ENCODE data around the gene RAPGEF4.

Gene RAPGEF4

GRCh38 chr2:172735582-172736423, at the start of gene RAPGEF4:
Gene RAPGEF4 (plus strand): TSS chr2:172735845. CDS start chr2:172735984, 139 bp downstream.
- H3K9me3 Mint-ChIP-seq, result no peaks in the 10 kb centered on the region
- H3K4me1 Mint-ChIP-seq, result peaks cover 15% of the 10 kb centered on the region
- peaks cover 64% of the 10 kb centered on the region for H3K27me3 Mint-ChIP-seq
- peak; percentile 13 to 14 for DNase-seq
- ATAC-seq, result peak; percentile 73
- H3K27ac Mint-ChIP-seq, result no peak within 1 kb of the TSS
- peak within 1 kb of the TSS; percentile 62 to 65 for H3K4me3 Mint-ChIP-seq

GRCh38 chr2:172693037-172693436, 42.6 kb upstream of the RAPGEF4 start:
- H3K27me3 Mint-ChIP-seq, result no peaks in the 10 kb centered on the region
- peaks cover 33% of the 10 kb centered on the region for H3K4me1 Mint-ChIP-seq
- peak overlapping the region in 1 of 2 donors; percentile 77 for H3K27ac Mint-ChIP-seq
- ATAC-seq (peak; percentile 92), DNase-seq (peak; percentile 28 to 50)
- H3K9me3 Mint-ChIP-seq, result peaks cover 4 to 8% of the 10 kb centered on the region in 2 donors
- H3K4me3 Mint-ChIP-seq, result peak overlapping the region in 1 of 2 donors; percentile 49

GRCh38 chr2:172693529-172694455, 41.9 kb upstream of the RAPGEF4 start:
- peaks cover under 1 to 4% of the 10 kb centered on the region in 2 donors for H3K9me3 Mint-ChIP-seq
- peak overlapping the region; percentile 49 for H3K4me3 Mint-ChIP-seq
- H3K27ac Mint-ChIP-seq, result peak overlapping the region; percentile 27 to 82
- H3K4me1 Mint-ChIP-seq, result peaks cover 41% of the 10 kb centered on the region
- H3K27me3 Mint-ChIP-seq, result no peaks in the 10 kb centered on the region
- no peak for DNase-seq
- ATAC-seq, result peak; percentile 2

GRCh38 chr2:172697296-172697695, 38.3 kb upstream of the RAPGEF4 start:
- Mint-ChIP-seq H3K27ac (no peak overlapping the region), H3K4me3 (no peak overlapping the region), H3K9me3 (no peaks in the 10 kb centered on the region), H3K27me3 (no peaks in the 10 kb centered on the region), H3K4me1 (peaks cover 33% of the 10 kb centered on the region)
- ATAC-seq, result no peak
- no peak for DNase-seq

- peaks cover 24% of the 10 kb centered on the region for H3K4me1 Mint-ChIP-seq
- peak; percentile 28 to 30 for DNase-seq
- peak overlapping the region in 1 of 2 donors; percentile 11 for H3K27ac Mint-ChIP-seq
- peak; percentile 96 for ATAC-seq
- H3K27me3 Mint-ChIP-seq, result no peaks in the 10 kb centered on the region
- peak overlapping the region; percentile 4 to 13 for H3K4me3 Mint-ChIP-seq
- no peaks in the 10 kb centered on the region for H3K9me3 Mint-ChIP-seq
These were observed 37.4 kb upstream of the RAPGEF4 start for GRCh38 chr2:172698041-172698863.

GRCh38 chr2:172701250-172701649, 34.4 kb upstream of the RAPGEF4 start:
- DNase-seq, result no peak
- no peak overlapping the region for H3K27ac Mint-ChIP-seq
- H3K4me1 Mint-ChIP-seq, result peaks cover 21% of the 10 kb centered on the region
- no peaks in the 10 kb centered on the region for H3K27me3 Mint-ChIP-seq
- H3K4me3 Mint-ChIP-seq, result no peak overlapping the region
- ATAC-seq, result no peak
- no peaks in the 10 kb centered on the region for H3K9me3 Mint-ChIP-seq

GRCh38 chr2:172702451-172702850, 33.2 kb upstream of the RAPGEF4 start:
- no peak for ATAC-seq
- Mint-ChIP-seq H3K27ac (no peak overlapping the region), H3K27me3 (no peaks in the 10 kb centered on the region), H3K4me3 (no peak overlapping the region), H3K9me3 (no peaks in the 10 kb centered on the region), H3K4me1 (peaks cover 21% of the 10 kb centered on the region)
- no peak for DNase-seq

- Mint-ChIP-seq H3K9me3 (no peaks in the 10 kb centered on the region), H3K4me1 (peaks cover 6% of the 10 kb centered on the region), H3K27ac (no peak overlapping the region), H3K4me3 (no peak overlapping the region), H3K27me3 (no peaks in the 10 kb centered on the region)
- DNase-seq, result no peak
- ATAC-seq, result no peak
These were observed 31.3 kb upstream of the RAPGEF4 start for GRCh38 chr2:172704072-172704936.

GRCh38 chr2:172705352-172705751, 30.3 kb upstream of the RAPGEF4 start:
- DNase-seq (no peak), ATAC-seq (no peak)
- no peaks in the 10 kb centered on the region for H3K9me3 Mint-ChIP-seq
- H3K4me1 Mint-ChIP-seq, result peaks cover 6% of the 10 kb centered on the region
- H3K4me3 Mint-ChIP-seq, result no peak overlapping the region
- no peaks in the 10 kb centered on the region for H3K27me3 Mint-ChIP-seq
- no peak overlapping the region for H3K27ac Mint-ChIP-seq

GRCh38 chr2:172708247-172708646, 27.4 kb upstream of the RAPGEF4 start:
- no peak overlapping the region for H3K27ac Mint-ChIP-seq
- no peaks in the 10 kb centered on the region for H3K27me3 Mint-ChIP-seq
- H3K9me3 Mint-ChIP-seq, result no peaks in the 10 kb centered on the region
- H3K4me1 Mint-ChIP-seq, result peaks cover 6% of the 10 kb centered on the region
- DNase-seq, result no peak
- no peak for ATAC-seq
- no peak overlapping the region for H3K4me3 Mint-ChIP-seq

GRCh38 chr2:172709566-172710291, 25.9 kb upstream of the RAPGEF4 start:
- H3K27me3 Mint-ChIP-seq, result no peaks in the 10 kb centered on the region
- no peak overlapping the region for H3K27ac Mint-ChIP-seq
- H3K4me1 Mint-ChIP-seq, result no peaks in the 10 kb centered on the region
- DNase-seq (no peak), ATAC-seq (no peak)
- no peaks in the 10 kb centered on the region for H3K9me3 Mint-ChIP-seq
- no peak overlapping the region for H3K4me3 Mint-ChIP-seq

GRCh38 chr2:172710584-172711047, 25.0 kb upstream of the RAPGEF4 start:
- no peaks in the 10 kb centered on the region for H3K9me3 Mint-ChIP-seq

GRCh38 chr2:172711110-172711509, 24.5 kb upstream of the RAPGEF4 start:
- H3K27ac Mint-ChIP-seq, result no peak overlapping the region
- H3K4me1 Mint-ChIP-seq, result no peaks in the 10 kb centered on the region
- ATAC-seq (no peak), DNase-seq (no peak)
- no peaks in the 10 kb centered on the region for H3K9me3 Mint-ChIP-seq
- no peak overlapping the region for H3K4me3 Mint-ChIP-seq
- H3K27me3 Mint-ChIP-seq, result no peaks in the 10 kb centered on the region

More at GRCh38 chr2:172710584-172711047, 25.0 kb upstream of the RAPGEF4 start:
- peak; percentile 50 for ATAC-seq
- Mint-ChIP-seq H3K4me3 (no peak overlapping the region), H3K27me3 (no peaks in the 10 kb centered on the region), H3K27ac (no peak overlapping the region), H3K4me1 (no peaks in the 10 kb centered on the region)
- peak in 1 of 2 donors; percentile 21 for DNase-seq

- Mint-ChIP-seq H3K9me3 (no peaks in the 10 kb centered on the region), H3K27me3 (no peaks in the 10 kb centered on the region), H3K4me3 (no peak overlapping the region), H3K27ac (no peak overlapping the region), H3K4me1 (no peaks in the 10 kb centered on the region)
- DNase-seq (no peak), ATAC-seq (no peak)
These were observed 23.4 kb upstream of the RAPGEF4 start for GRCh38 chr2:172712251-172712650.

All from stimulated activated naive CD8-positive, alpha-beta T cell treated with anti-CD3 and anti-CD28 coated beads, Interleukin-15, amount 100 ng/mL, for 72 hours (primary cell).